ENCODE results near the gene ENOX1.

ENOX1 gene

DNA sequence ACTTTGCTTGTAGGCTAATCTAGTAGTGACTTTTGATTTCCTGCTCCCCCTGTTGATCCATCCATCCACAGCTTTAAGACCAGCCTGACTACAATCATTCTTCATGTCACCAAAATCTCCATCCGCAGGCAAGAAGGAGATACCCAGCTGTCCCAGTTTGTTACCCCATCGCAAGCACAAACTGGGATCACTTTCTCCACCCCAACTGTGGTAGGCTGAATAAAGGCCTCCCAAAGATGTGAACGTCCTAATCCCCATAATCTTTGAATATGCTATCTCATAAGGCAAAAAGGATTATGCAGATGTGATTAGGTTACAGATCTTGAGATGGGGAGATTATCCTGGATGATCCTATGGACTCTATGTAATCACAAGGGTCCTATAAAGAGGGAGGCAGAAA is 202.0 kb downstream of the ENOX1 start:
- FAIRE-seq, result no peak

- no peak for FAIRE-seq
Observed at GRCh38 chr13:43583321-43583720, 203.5 kb downstream of the ENOX1 start.

- FAIRE-seq, result no peak
Observed at GRCh38 chr13:43580280-43580679, 206.5 kb downstream of the ENOX1 start.

DNA sequence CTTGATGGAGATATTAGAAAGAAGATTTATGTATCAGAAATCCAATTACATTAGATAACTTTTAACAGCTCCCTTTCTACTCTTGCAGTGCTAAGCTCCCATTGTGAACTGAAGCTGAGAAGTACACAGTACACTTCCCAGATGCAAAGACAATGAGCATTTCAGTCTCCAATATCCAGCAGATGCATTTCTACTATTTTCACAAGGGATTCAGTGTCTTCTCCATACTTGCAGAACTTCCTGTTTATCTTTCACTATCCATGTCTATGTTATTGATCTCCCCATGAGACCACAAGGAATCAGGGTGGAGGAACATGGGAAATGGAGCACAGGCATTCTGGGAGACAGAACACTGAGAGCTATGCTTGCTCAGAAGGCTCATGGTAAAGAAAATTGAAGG is 207.5 kb downstream of the ENOX1 start:
- no peak for FAIRE-seq

GRCh38 chr13:43574605-43575004 is 212.2 kb downstream of the ENOX1 start:
- no peak for FAIRE-seq

DNA sequence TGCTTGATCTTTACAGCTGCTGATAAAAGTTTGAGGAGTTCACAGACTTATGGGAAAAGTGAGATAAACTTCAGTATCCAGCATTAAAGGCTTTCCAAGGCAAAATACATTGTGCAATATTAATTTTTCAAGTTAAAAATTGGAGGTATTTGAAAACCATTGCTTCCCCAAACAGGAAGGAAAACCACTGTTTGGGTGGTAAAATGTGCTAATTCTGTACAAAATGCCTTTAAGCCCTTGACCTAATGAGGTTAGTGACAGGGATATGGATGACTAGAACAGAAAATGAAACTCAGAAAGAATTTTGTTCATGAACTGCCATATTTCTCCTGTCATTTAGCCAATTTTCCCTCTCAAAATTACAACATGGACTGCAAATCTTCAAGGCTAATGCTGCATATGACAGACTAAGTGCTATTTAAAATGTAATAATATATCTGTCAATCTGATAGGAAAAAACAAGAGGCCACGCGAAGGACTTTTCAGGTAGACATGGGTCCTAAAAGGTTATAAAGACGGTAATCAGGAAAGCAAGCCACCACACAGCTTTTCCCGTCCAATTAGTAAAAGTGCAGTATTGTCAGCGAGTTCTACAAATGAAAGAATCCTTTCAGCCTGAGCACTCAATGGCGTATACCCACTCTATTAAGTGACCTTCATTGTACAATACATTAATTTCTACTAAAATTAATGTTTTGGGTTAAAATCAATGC is 212.8 kb downstream of the ENOX1 start:
- no peak for FAIRE-seq

- FAIRE-seq, result no peak
Observed at GRCh38 chr13:43573361-43573740, 213.4 kb downstream of the ENOX1 start.

DNA sequence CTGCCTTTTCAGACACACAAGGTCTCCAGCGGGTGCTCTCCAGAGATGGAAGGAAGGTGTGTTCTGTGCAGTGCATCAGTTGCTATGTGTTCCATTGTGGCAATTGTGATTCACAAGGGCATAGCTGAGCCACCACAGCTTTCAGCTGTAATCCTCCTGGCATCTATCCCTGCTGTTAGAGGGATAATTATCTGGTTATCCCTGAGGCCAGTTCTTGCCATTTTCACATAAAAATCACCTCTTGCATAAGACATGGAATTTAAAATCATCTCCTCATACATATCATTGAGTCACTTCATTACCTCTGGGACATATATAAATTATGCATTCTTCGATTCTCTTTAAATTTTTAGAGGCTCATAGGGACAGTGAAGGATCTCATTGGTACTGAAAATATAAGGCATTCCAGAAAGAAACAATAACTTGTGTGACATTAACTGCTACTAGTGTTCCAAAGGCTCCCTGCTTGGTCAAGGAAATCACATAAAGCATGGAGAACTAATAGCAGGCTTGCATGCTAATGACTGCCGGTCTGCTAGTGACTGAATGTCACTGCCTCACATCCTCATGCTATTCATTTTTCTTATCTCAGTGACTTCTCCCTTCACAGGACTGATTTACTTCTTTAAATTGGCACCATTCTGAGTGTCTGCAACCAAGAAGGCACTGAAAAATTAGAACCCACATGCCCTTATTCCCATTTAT is 214.0 kb downstream of the ENOX1 start:
- no peak for FAIRE-seq

DNA sequence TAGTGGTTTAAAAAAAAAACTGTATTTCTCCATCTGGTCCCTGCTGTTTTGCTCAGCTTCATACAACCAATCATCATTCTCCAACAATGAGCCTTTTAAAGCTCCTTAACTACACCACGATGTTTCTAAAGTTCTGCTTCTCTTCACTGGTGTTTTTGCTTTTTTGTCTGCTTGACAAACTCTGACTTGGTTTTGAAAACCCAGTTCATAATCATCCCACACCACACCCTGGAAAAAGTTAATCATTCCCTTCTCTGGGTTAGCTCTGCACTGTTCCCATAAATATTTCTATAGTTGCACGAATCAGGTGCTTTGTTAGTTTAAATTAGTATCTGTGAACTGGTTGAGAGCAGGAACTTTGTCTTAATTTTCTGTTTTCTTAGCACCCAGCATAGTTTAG is 217.1 kb downstream of the ENOX1 start:
- no peak for FAIRE-seq

- FAIRE-seq, result no peak
Observed at GRCh38 chr13:43567608-43568007, 219.2 kb downstream of the ENOX1 start.

GRCh38 chr13:43564952-43565351 is 221.8 kb downstream of the ENOX1 start:
- no peak for FAIRE-seq

DNA sequence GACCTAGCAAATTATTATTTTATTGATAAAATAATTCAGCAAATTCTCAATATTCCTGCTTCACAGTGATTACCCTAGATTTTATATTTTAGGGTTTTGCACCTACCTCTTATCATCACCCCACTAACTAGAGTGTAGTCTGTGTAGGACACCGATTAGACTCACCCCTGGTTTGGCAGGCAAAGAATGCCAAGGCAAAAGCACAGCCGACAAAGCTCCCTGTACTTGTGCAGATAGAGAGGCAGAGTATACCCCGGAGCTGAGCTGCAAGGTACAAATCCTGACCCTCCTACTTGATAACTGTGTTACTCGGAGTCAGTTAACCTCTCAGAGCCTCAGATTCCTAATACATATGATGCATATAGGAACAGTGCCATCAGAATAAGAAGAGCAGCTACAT is 225.7 kb downstream of the ENOX1 start:
- FAIRE-seq, result no peak

DNA sequence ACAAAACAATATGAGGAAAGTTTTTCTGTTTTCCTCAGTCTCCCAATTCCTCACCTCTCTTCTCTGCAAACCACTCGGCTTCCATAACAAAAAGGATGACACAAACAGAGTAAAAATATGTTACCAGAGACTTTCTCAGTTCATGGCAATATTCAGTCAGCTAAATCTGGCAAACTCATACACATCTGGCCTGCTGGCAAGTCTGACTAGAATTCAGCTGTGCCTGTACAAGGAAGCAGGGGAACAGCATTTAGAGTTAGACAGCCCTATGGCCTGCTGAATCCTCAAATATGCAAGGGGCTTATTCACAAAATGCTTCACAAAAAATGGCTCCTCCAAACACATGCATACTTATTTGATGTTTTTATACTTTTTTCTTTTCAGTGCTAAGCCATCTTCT is 227.8 kb downstream of the ENOX1 start:
- no peak for FAIRE-seq

DNA sequence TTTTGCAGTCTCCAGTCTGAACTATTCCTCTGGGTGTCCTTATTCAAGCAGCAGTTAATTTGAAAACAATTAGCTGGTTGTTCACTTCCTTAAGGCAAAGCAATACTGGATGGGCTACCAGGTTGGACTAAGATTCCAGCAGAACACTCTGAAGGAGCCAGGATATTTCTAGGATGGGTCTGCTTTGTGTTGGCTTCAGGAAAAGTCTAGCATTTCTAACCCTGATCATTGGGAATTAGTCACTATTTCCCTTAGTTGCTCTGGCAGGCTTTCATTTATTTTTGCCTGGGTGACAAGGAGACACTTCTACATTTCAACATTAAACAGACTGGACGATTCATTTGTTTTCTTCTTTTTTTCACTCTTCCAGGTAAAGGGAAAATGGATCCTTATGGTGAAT is 228.4 kb downstream of the ENOX1 start:
- FAIRE-seq, result no peak

DNA sequence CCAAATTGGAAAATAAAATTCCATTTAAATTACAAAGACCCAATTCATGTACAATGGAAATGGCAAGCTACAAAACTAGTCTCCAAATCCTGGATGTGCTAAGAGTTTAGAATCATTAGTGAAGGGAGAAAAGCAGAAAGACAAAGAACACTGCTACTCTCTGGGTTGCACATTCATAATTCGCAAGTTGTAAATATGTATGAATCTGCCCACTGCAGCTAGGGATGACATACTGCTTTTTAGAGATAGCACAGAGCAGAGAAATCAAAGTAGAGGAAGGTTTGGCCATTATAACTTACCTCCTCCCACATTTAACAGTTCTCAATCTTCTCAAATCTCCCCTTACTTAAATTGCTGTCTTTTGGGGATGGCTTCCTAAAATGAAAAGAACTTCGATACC is 231.1 kb downstream of the ENOX1 start:
- FAIRE-seq, result no peak

DNA sequence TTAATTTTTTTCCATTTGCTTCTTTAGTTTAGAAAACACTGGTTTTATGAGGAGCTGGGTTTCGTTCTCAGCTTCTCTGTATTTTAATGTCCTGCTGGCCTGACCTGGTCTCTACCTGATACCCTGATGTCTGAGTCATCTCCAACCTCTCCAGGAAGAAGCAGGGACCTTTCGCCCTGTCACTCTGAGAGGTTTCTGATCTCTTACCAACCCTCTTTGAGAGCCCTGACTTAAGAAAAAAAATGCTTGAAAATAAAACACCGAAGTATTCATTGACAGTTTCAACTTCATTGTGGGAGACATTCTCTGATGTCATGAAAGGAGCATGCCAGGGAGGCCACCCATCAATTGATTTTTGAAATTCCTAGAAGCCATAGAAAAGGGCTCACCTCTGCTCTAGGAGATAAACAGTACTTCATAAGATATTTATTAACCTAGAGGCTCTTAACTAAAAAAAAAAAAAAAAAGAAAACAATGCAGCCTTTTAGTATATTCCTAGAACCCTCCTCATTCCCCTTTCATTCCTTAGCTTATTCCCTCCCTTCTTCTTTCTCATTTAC is 234.8 kb downstream of the ENOX1 start:
- FAIRE-seq, result no peak

DNA sequence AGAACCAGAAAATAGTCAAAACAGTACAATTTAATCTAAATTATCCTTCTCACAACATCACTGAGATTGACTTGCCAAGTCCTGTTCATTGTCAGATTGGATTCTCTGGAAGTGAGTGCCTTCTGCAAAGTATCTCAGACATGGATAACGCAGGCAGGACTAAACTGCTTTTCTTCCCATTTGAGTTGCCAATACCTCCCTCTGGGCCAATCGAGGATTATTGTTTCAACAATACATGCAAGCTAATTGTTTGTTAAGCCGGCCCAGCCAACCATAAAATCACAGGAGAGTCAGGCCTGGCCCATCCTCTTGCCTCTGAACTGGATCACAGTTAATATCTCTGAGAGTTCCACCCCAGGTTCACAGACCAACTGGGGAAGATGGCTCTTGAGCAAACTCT is 240.0 kb downstream of the ENOX1 start:
- no peak for FAIRE-seq

GRCh38 chr13:43546251-43546650 is 240.5 kb downstream of the ENOX1 start:
- FAIRE-seq, result no peak

GRCh38 chr13:43545317-43545874 is 241.4 kb downstream of the ENOX1 start:
- no peak for FAIRE-seq

GRCh38 chr13:43544631-43545030 is 242.1 kb downstream of the ENOX1 start:
- FAIRE-seq, result no peak

GRCh38 chr13:43544011-43544410 is 242.8 kb downstream of the ENOX1 start:
- no peak for FAIRE-seq

DNA sequence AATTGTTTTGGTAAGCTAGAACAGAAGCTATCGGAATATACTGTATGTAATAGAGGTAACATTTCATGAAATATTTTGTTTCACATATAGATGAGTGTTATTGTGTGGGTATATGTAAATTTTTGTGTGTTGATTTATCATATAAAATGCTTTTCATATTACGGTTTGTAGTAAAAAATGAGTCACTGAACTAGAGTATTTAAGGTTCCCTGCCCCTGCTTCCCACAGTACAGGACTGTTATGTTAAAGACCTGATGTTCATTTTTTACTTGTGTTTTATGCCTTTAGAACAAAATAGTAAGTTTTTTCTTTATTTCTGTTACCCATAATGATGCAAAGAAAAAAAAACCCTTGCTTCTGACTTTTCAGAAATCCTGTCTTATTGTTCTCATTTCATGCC is 243.4 kb downstream of the ENOX1 start:
- FAIRE-seq, result no peak

DNA sequence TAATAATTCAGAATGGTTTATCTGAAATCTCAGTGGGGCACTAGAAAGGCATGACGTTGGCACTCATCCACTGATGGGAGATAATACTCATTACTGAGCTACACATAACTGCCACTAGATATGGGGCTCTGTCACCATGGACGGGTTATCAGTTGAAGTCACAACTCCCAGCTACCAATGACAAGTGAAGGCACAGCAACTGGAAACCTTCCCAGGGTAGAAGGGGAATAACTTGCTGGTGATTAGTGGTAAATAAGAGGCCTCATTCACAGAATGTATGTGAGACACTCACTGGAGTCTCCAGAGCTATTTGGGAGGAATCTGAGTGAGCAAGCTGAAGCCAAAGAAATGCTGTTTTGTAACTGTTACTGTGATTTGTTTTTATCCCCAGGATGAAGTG is 249.6 kb downstream of the ENOX1 start:
- no peak for FAIRE-seq

- no peak for FAIRE-seq
Observed at GRCh38 chr13:43529796-43530195, 257.0 kb downstream of the ENOX1 start.
